Loucy (cell line): ENCODE results near the gene CNRIP1.
A peak's percentile ranks its signal among the peaks of the same experiment; 100 is the strongest.

Experiments
- H2AFZ ChIP-seq: fragments of 200-600 bp; sonication (generic); 2 replicates; pipeline ENCODE4 v1.6.0; 2016; ENCODE audit warnings: antibody characterized with exemption, mild to moderate bottlenecking, low read length, moderate library complexity
- H3F3A ChIP-seq: fragments of 200-600 bp; 2 replicates; pipeline ENCODE4 v1.6.0; 2016; ENCODE audit warnings: antibody characterized with exemption, low read depth, mild to moderate bottlenecking
- H3K27me3 ChIP-seq: fragments of 200-600 bp; sonication (generic); 2 replicates; pipeline ENCODE4 v1.6.1; 2014; ENCODE audit warnings: low read length, mild to moderate bottlenecking; ENCODE audit not compliant: insufficient read depth, poor library complexity, severe bottlenecking
- H3K36me3 ChIP-seq: fragments of 200-600 bp; sonication (generic); 2 replicates; pipeline ENCODE4 v1.6.1; 2016; ENCODE audit warnings: low read length; ENCODE audit not compliant: insufficient read depth
- H3K4me1 ChIP-seq: fragments of 200-600 bp; sonication (generic); 2 replicates; pipeline ENCODE4 v1.5.1; 2014; ENCODE audit warnings: low read length, mild to moderate bottlenecking; ENCODE audit not compliant: insufficient read depth, poor library complexity, severe bottlenecking
- H3K4me2 ChIP-seq: fragments of 200-600 bp; sonication (generic); 2 replicates; pipeline ENCODE4 v1.6.0; 2014; ENCODE audit warnings: antibody characterized with exemption, low read length, low read depth, mild to moderate bottlenecking; ENCODE audit not compliant: poor library complexity, severe bottlenecking
- H3K4me3 ChIP-seq: fragments of 200-600 bp; sonication (generic); 2 replicates; pipeline ENCODE4 v1.5.1; 2014; ENCODE audit warnings: low read length, mild to moderate bottlenecking, mixed read lengths; ENCODE audit not compliant: poor library complexity, severe bottlenecking
- H3K79me2 ChIP-seq: fragments of 200-600 bp; sonication (generic); 2 replicates; pipeline ENCODE4 v1.6.1; 2014; ENCODE audit warnings: low read length; ENCODE audit not compliant: insufficient read depth
- H3K9ac ChIP-seq: fragments of 200-600 bp; sonication (generic); 2 replicates; pipeline ENCODE4 v1.6.0; 2014; ENCODE audit warnings: mild to moderate bottlenecking, low read depth, low read length, moderate library complexity; ENCODE audit not compliant: poor library complexity, severe bottlenecking
- H3K9me2 ChIP-seq: fragments of 200-600 bp; sonication (generic); replicated peaks from 2 replicates; pipeline ENCODE4 v1.6.1; 2016; ENCODE audit warnings: low read depth, low read length, mixed read lengths
- H3K9me3 ChIP-seq: fragments of 200-600 bp; sonication (generic); 2 replicates; pipeline ENCODE4 v1.6.1; 2014; ENCODE audit warnings: mild to moderate bottlenecking, antibody characterized with exemption, low read length, low read depth; ENCODE audit not compliant: insufficient read depth
- H4K20me1 ChIP-seq: fragments of 200-600 bp; sonication (generic); 2 replicates; pipeline ENCODE4 v1.6.0; 2014; ENCODE audit warnings: antibody characterized with exemption, low read length, mild to moderate bottlenecking; ENCODE audit not compliant: insufficient read depth, poor library complexity, severe bottlenecking
- EZH2phosphoT487 ChIP-seq: fragments of 200-600 bp; IDR thresholded peaks from 2 replicates; pipeline ENCODE4 v1.6.1; 2018; ENCODE audit warnings: antibody characterized with exemption, mild to moderate bottlenecking, moderate library complexity, borderline replicate concordance
- TF ChIP-seq, protein P1 (sequence below): fragments of 200-600 bp; sonication (generic); conservative IDR thresholded peaks from 2 replicates; pipeline ENCODE4 v1.5.1; 2014; ENCODE audit warnings: mild to moderate bottlenecking, antibody characterized with exemption, low read length

CNRIP1 gene

DNA sequence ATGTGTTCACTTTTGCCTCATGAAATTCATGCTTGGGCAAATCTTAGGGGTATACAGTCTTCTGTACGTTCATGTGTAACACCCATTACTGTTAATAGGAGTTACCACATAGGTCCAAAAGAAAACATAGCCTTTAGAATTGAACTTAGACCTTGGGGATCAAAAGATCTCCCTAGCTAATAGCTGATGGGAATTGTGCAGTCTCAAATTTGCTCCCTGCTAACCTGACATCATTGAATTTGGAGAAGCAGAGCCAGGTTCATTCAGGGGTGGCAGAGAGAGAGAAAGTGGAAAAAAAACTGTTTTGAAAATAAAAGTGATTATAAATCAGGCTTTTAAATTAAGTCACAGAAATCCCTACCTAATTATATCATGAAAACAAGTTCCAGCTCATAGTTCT lies 39.4 kb downstream of the CNRIP1 start:
- H3F3A ChIP-seq = no peaks in the 10 kb centered on the region
- no peaks in the 10 kb centered on the region for H4K20me1 ChIP-seq
- TF ChIP-seq, protein P1, sequence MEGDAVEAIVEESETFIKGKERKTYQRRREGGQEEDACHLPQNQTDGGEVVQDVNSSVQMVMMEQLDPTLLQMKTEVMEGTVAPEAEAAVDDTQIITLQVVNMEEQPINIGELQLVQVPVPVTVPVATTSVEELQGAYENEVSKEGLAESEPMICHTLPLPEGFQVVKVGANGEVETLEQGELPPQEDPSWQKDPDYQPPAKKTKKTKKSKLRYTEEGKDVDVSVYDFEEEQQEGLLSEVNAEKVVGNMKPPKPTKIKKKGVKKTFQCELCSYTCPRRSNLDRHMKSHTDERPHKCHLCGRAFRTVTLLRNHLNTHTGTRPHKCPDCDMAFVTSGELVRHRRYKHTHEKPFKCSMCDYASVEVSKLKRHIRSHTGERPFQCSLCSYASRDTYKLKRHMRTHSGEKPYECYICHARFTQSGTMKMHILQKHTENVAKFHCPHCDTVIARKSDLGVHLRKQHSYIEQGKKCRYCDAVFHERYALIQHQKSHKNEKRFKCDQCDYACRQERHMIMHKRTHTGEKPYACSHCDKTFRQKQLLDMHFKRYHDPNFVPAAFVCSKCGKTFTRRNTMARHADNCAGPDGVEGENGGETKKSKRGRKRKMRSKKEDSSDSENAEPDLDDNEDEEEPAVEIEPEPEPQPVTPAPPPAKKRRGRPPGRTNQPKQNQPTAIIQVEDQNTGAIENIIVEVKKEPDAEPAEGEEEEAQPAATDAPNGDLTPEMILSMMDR = no peak
- no peak for TF ChIP-seq EZH2phosphoT487
- H3K4me1 ChIP-seq = peaks cover 10% of the 10 kb centered on the region
- no peaks in the 10 kb centered on the region for H3K9me2 ChIP-seq
- no peaks in the 10 kb centered on the region for H3K36me3 ChIP-seq
- no peaks in the 10 kb centered on the region for H3K79me2 ChIP-seq
- H3K9me3 ChIP-seq = no peaks in the 10 kb centered on the region
- H3K27me3 ChIP-seq = no peaks in the 10 kb centered on the region
- no peak overlapping the region for H3K4me2 ChIP-seq
- H3K4me3 ChIP-seq = no peak overlapping the region
- no peak overlapping the region for H2AFZ ChIP-seq
- H3K9ac ChIP-seq = no peak overlapping the region

GRCh38 chr2:68279691-68280090 lies 40.1 kb downstream of the CNRIP1 start:
- no peaks in the 10 kb centered on the region for H3K9me2 ChIP-seq
- no peaks in the 10 kb centered on the region for H3K9me3 ChIP-seq
- no peaks in the 10 kb centered on the region for H3K27me3 ChIP-seq
- H3K4me3 ChIP-seq = no peak overlapping the region
- H4K20me1 ChIP-seq = no peaks in the 10 kb centered on the region
- no peak for TF ChIP-seq EZH2phosphoT487
- TF ChIP-seq, protein P1 = no peak
- peak overlapping the region; percentile 24 for H3K4me2 ChIP-seq
- H3K36me3 ChIP-seq = no peaks in the 10 kb centered on the region
- no peaks in the 10 kb centered on the region for H3K79me2 ChIP-seq
- H3F3A ChIP-seq = no peaks in the 10 kb centered on the region
- no peak overlapping the region for H2AFZ ChIP-seq
- H3K9ac ChIP-seq = no peak overlapping the region
- H3K4me1 ChIP-seq = peaks cover 10% of the 10 kb centered on the region

GRCh38 chr2:68278169-68278568 lies 41.6 kb downstream of the CNRIP1 start:
- Histone ChIP-seq H3F3A (no peaks in the 10 kb centered on the region), H2AFZ (no peak overlapping the region), H3K36me3 (no peaks in the 10 kb centered on the region), H3K4me2 (no peak overlapping the region), H3K9me2 (no peaks in the 10 kb centered on the region), H3K4me1 (peaks cover 10% of the 10 kb centered on the region), H3K27me3 (no peaks in the 10 kb centered on the region), H3K4me3 (no peak overlapping the region), H3K9me3 (no peaks in the 10 kb centered on the region), H3K9ac (no peak overlapping the region), H3K79me2 (no peaks in the 10 kb centered on the region), H4K20me1 (no peaks in the 10 kb centered on the region)
- TF ChIP-seq EZH2phosphoT487 = no peak
- TF ChIP-seq, protein P1 = no peak
